HepG2 (cell line): ENCODE measurements around the gene TSNAXIP1. TPM values are rescaled to one million over a fixed set of nuclear protein-coding genes. Genes with fewer than 3 reads are reported as not detected.

Source experiments
- ARHGAP35 ChIP-seq: sonication (generic); formaldehyde crosslinking; IDR thresholded peaks from 2 replicates; pipeline ENCODE4 v1.9.0; 2022; ENCODE audit warnings: mild to moderate bottlenecking, inconsistent platforms, moderate library complexity, missing genetic modification reagents, borderline replicate concordance
- ATM ChIP-seq: fragments of 450-650 bp; IDR thresholded peaks from 2 replicates; pipeline ENCODE4 v1.7.1; 2017; ENCODE audit warnings: mild to moderate bottlenecking, borderline replicate concordance
- ESRRA ChIP-seq: sonication (generic); formaldehyde crosslinking; IDR thresholded peaks from 2 replicates; pipeline ENCODE4 v1.5.1; 2020; ENCODE audit warnings: mild to moderate bottlenecking, low read depth, missing genetic modification reagents
- MAFG ChIP-seq: sonication (generic); formaldehyde crosslinking; IDR thresholded peaks from 2 replicates; pipeline ENCODE4 v1.5.1; 2020; ENCODE audit warnings: mild to moderate bottlenecking, missing genetic modification reagents
- MED13 ChIP-seq: sonication (generic); formaldehyde crosslinking; IDR thresholded peaks from 2 replicates; pipeline ENCODE4 v1.5.0; 2020; ENCODE audit warnings: missing genetic modification reagents
- REPIN1 ChIP-seq: sonication (generic); formaldehyde crosslinking; IDR thresholded peaks from 2 replicates; pipeline ENCODE4 v1.8.0; 2022; ENCODE audit warnings: missing genetic modification reagents, low read depth, mild to moderate bottlenecking, borderline replicate concordance
- U2AF2 ChIP-seq: fragments of 200-400 bp; formaldehyde crosslinking; IDR thresholded peaks from 2 replicates; pipeline ENCODE4 v1.6.1; 2017; ENCODE audit warnings: low read depth, mild to moderate bottlenecking, low read length
- ZNF30 ChIP-seq: sonication (generic); formaldehyde crosslinking; IDR thresholded peaks from 2 replicates; pipeline ENCODE4 v1.5.0; 2020; ENCODE audit warnings: mild to moderate bottlenecking, missing genetic modification reagents
- ZNF337 ChIP-seq: sonication (generic); formaldehyde crosslinking; IDR thresholded peaks from 2 replicates; pipeline ENCODE4 v1.5.1; 2020; ENCODE audit warnings: missing genetic modification reagents, low read depth, mild to moderate bottlenecking, borderline replicate concordance
- polyA plus RNA-seq, 8 experiments: library from polyadenylated mRNA; depleted of rRNA in 3 of 8; stranded (reverse) in 7 of 8; unstranded in 1 of 8; fragments of >200 nt; fragmentation: Illumina TruSeq in 4 of 8; extraction: Trizol in 4 of 8; gene quantifications; 2 replicates each; pipeline versions ENCODE4 v1.2.1 to v1.2.3, GENCODE V29; 2011 to 2016; ENCODE audit warnings: low read depth in 4 of 8, missing spikeins in 1 of 8, mixed read lengths in 1 of 8; ENCODE audit not compliant: insufficient read depth in 1 of 8
- total RNA-seq, 5 experiments: library from RNA; depleted of rRNA; stranded (reverse); fragments of >200 nt; fragmentation: Illumina TruSeq; extraction: Trizol; gene quantifications; 2 replicates each; pipeline ENCODE4 v1.2.3, GENCODE V29; 2016; ENCODE audit warnings: low read depth in 1 of 5
- TF ChIP-seq, protein P1 (sequence below): sonication (generic); formaldehyde crosslinking; IDR thresholded peaks from 2 replicates; pipeline ENCODE4 v1.4.0; 2020; ENCODE audit warnings: missing genetic modification reagents, borderline replicate concordance
- TF ChIP-seq, protein P2 (sequence below): sonication (generic); formaldehyde crosslinking; IDR thresholded peaks from 2 replicates; pipeline ENCODE4 v1.4.0; 2020; ENCODE audit warnings: missing genetic modification reagents
- TF ChIP-seq, protein P3 (sequence below): IDR thresholded peaks from 2 replicates; pipeline ENCODE4 v1.6.1; 2012; ENCODE audit warnings: low read depth, low read length, improper control_type of control experiment
- TF ChIP-seq, protein P4 (sequence below): sonication (generic); formaldehyde crosslinking; IDR thresholded peaks from 2 replicates; pipeline ENCODE4 v1.8.1; 2023; ENCODE audit warnings: mild to moderate bottlenecking, missing genetic modification reagents
- TF ChIP-seq, protein P5 (sequence below): sonication (generic); formaldehyde crosslinking; IDR thresholded peaks from 2 replicates; pipeline ENCODE4 v1.8.1; 2023; ENCODE audit warnings: mild to moderate bottlenecking, missing genetic modification reagents
- TF ChIP-seq, protein P6 (sequence below): sonication (generic); formaldehyde crosslinking; IDR thresholded peaks from 2 replicates; pipeline ENCODE4 v1.4.0; 2020; ENCODE audit warnings: mild to moderate bottlenecking, missing genetic modification reagents

The TSNAXIP1 gene
- total and polyA plus RNA-seq, 2 of the 13 experiments (the other 11 are each of a cell fraction or from before 2014, with no cell fraction given): 0.37 to 0.86 TPM

DNA sequence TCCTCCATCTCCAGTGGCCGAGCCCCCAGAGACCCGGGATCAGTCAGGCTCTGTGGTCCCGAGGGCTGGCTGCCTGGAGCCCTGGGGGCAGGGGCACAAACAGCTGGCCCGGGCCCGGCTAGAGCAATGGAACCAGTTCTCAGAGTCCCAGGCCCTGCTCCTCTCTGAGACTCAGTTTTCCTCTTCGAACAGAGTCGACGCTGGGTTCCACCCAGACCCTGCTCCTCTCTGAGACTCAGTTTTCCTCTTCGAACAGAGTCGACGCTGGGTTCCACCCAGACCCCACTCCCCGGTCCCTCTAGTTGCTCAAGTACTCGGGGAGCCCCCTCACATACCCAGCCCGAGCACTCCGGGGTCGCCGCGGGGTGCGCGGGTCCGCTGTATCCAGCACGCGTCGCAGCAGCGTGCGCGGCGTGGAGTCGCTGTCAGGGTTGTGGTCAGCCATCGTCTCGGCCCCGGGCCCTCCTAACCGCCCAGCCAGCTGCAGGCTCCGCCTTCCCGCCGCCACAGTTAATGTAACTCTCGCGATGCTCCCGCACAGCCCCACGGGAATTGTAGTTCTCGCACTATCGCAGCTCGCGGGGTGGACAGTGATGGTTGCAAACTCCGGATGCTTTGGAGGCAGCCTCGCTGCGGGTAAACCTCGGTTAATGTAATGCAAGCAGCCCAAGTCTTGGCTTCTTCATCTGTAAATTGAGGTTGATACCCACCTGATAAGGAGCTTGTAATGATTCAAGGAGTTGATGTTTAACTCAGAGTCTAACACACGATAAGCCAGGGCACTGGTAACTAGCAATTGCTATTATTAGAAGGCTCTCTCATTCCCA lies 26.9 kb downstream of the TSNAXIP1 start (continued):
- TF ChIP-seq, protein P1, sequence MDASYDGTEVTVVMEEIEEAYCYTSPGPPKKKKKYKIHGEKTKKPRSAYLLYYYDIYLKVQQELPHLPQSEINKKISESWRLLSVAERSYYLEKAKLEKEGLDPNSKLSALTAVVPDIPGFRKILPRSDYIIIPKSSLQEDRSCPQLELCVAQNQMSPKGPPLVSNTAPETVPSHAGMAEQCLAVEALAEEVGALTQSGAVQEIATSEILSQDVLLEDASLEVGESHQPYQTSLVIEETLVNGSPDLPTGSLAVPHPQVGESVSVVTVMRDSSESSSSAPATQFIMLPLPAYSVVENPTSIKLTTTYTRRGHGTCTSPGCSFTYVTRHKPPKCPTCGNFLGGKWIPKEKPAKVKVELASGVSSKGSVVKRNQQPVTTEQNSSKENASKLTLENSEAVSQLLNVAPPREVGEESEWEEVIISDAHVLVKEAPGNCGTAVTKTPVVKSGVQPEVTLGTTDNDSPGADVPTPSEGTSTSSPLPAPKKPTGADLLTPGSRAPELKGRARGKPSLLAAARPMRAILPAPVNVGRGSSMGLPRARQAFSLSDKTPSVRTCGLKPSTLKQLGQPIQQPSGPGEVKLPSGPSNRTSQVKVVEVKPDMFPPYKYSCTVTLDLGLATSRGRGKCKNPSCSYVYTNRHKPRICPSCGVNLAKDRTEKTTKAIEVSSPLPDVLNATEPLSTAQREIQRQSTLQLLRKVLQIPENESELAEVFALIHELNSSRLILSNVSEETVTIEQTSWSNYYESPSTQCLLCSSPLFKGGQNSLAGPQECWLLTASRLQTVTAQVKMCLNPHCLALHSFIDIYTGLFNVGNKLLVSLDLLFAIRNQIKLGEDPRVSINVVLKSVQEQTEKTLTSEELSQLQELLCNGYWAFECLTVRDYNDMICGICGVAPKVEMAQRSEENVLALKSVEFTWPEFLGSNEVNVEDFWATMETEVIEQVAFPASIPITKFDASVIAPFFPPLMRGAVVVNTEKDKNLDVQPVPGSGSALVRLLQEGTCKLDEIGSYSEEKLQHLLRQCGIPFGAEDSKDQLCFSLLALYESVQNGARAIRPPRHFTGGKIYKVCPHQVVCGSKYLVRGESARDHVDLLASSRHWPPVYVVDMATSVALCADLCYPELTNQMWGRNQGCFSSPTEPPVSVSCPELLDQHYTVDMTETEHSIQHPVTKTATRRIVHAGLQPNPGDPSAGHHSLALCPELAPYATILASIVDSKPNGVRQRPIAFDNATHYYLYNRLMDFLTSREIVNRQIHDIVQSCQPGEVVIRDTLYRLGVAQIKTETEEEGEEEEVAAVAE: no peak
- TF ChIP-seq U2AF2: no peak
- TF ChIP-seq ZNF337 (CRISPR knock-in tag): peak; percentile 89; the same call in 1 of the 2 replicates
- TF ChIP-seq ATM: no peak
- TF ChIP-seq, protein P2, sequence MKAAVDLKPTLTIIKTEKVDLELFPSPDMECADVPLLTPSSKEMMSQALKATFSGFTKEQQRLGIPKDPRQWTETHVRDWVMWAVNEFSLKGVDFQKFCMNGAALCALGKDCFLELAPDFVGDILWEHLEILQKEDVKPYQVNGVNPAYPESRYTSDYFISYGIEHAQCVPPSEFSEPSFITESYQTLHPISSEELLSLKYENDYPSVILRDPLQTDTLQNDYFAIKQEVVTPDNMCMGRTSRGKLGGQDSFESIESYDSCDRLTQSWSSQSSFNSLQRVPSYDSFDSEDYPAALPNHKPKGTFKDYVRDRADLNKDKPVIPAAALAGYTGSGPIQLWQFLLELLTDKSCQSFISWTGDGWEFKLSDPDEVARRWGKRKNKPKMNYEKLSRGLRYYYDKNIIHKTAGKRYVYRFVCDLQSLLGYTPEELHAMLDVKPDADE (CRISPR knock-in tag): no peak
- TF ChIP-seq MED13 (CRISPR knock-in tag): peak; percentile 46; the same call in 1 of the 2 replicates
- TF ChIP-seq, protein P3, sequence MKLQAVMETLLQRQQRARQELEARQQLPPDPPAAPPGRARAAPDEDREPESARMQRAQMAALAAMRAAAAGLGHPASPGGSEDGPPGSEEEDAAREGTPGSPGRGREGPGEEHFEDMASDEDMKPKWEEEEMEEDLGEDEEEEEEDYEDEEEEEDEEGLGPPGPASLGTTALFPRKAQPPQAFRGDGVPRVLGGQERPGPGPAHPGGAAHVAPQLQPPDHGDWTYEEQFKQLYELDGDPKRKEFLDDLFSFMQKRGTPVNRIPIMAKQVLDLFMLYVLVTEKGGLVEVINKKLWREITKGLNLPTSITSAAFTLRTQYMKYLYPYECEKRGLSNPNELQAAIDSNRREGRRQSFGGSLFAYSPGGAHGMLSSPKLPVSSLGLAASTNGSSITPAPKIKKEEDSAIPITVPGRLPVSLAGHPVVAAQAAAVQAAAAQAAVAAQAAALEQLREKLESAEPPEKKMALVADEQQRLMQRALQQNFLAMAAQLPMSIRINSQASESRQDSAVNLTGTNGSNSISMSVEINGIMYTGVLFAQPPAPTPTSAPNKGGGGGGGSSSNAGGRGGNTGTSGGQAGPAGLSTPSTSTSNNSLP: no peak
- peak; percentile 76; the same call in 1 of the 2 replicates for TF ChIP-seq ARHGAP35 (CRISPR knock-in tag)
- TF ChIP-seq, protein P4, sequence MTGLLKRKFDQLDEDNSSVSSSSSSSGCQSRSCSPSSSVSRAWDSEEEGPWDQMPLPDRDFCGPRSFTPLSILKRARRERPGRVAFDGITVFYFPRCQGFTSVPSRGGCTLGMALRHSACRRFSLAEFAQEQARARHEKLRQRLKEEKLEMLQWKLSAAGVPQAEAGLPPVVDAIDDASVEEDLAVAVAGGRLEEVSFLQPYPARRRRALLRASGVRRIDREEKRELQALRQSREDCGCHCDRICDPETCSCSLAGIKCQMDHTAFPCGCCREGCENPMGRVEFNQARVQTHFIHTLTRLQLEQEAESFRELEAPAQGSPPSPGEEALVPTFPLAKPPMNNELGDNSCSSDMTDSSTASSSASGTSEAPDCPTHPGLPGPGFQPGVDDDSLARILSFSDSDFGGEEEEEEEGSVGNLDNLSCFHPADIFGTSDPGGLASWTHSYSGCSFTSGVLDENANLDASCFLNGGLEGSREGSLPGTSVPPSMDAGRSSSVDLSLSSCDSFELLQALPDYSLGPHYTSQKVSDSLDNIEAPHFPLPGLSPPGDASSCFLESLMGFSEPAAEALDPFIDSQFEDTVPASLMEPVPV (CRISPR knock-in tag): peak; percentile 93
- TF ChIP-seq ESRRA (CRISPR knock-in tag): 0 out of 2 replicates have a peak, but pooled peaks have one; percentile 48
- TF ChIP-seq, protein P5, sequence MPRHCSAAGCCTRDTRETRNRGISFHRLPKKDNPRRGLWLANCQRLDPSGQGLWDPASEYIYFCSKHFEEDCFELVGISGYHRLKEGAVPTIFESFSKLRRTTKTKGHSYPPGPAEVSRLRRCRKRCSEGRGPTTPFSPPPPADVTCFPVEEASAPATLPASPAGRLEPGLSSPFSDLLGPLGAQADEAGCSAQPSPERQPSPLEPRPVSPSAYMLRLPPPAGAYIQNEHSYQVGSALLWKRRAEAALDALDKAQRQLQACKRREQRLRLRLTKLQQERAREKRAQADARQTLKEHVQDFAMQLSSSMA (CRISPR knock-in tag): peak; percentile 89
- TF ChIP-seq MAFG (CRISPR knock-in tag): no peak
- 0 out of 2 replicates have a peak, but pooled peaks have one; percentile 53 for TF ChIP-seq ZNF30 (CRISPR knock-in tag)
- TF ChIP-seq, protein P6, sequence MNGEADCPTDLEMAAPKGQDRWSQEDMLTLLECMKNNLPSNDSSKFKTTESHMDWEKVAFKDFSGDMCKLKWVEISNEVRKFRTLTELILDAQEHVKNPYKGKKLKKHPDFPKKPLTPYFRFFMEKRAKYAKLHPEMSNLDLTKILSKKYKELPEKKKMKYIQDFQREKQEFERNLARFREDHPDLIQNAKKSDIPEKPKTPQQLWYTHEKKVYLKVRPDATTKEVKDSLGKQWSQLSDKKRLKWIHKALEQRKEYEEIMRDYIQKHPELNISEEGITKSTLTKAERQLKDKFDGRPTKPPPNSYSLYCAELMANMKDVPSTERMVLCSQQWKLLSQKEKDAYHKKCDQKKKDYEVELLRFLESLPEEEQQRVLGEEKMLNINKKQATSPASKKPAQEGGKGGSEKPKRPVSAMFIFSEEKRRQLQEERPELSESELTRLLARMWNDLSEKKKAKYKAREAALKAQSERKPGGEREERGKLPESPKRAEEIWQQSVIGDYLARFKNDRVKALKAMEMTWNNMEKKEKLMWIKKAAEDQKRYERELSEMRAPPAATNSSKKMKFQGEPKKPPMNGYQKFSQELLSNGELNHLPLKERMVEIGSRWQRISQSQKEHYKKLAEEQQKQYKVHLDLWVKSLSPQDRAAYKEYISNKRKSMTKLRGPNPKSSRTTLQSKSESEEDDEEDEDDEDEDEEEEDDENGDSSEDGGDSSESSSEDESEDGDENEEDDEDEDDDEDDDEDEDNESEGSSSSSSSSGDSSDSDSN (CRISPR knock-in tag): peak; percentile 72
- TF ChIP-seq REPIN1 (CRISPR knock-in tag): peak; percentile 86
